ENCODE results near the gene ABLIM2.

ABLIM2 gene

GRCh38 chr4:7993671-7994070 is 164.9 kb downstream of the ABLIM2 start:
- DNase-seq = no peak

GRCh38 chr4:7992846-7993245 is 165.8 kb downstream of the ABLIM2 start:
- no peak for DNase-seq

- DNase-seq = no peak
Measured at GRCh38 chr4:7990807-7991459, 167.7 kb downstream of the ABLIM2 start.

GRCh38 chr4:7989654-7990053 is 169.0 kb downstream of the ABLIM2 start:
- no peak for DNase-seq

GRCh38 chr4:7988437-7988836 is 170.2 kb downstream of the ABLIM2 start:
- peak; percentile 65 for DNase-seq

GRCh38 chr4:7987148-7987989 is 171.2 kb downstream of the ABLIM2 start:
- DNase-seq = peak; percentile 70

GRCh38 chr4:7985891-7986441 is 172.6 kb downstream of the ABLIM2 start:
- no peak for DNase-seq

GRCh38 chr4:7985072-7985471 is 173.5 kb downstream of the ABLIM2 start:
- DNase-seq = no peak

GRCh38 chr4:7984286-7984925 is 174.2 kb downstream of the ABLIM2 start:
- no peak for DNase-seq

- no peak for DNase-seq
Measured at GRCh38 chr4:7983296-7983695, 175.3 kb downstream of the ABLIM2 start.

- no peak for DNase-seq
Measured at GRCh38 chr4:7981738-7982394, 176.7 kb downstream of the ABLIM2 start.

GRCh38 chr4:7980036-7980435 is 178.6 kb downstream of the ABLIM2 start:
- DNase-seq = peak; percentile 50

GRCh38 chr4:7979652-7979968 is 179.0 kb downstream of the ABLIM2 start:
- no peak for DNase-seq

- DNase-seq = peak; percentile 15
Measured at GRCh38 chr4:7978907-7979651, 179.5 kb downstream of the ABLIM2 start.

- DNase-seq = no peak
Measured at GRCh38 chr4:7978489-7978888, 180.1 kb downstream of the ABLIM2 start.

GRCh38 chr4:7976634-7977033 is 182.0 kb downstream of the ABLIM2 start:
- no peak for DNase-seq

GRCh38 chr4:7976025-7976424 is 182.6 kb downstream of the ABLIM2 start:
- DNase-seq = no peak

- DNase-seq = no peak
Measured at GRCh38 chr4:7974425-7974824, 184.2 kb downstream of the ABLIM2 start.

GRCh38 chr4:7973545-7973981 is 185.1 kb downstream of the ABLIM2 start:
- peak; percentile 56 for DNase-seq

GRCh38 chr4:7971881-7972500 is 186.6 kb downstream of the ABLIM2 start:
- no peak for DNase-seq

- no peak for DNase-seq
Measured at GRCh38 chr4:7971159-7971631, 187.4 kb downstream of the ABLIM2 start.

Measured in fibroblast of upper back skin (primary cell).